HG02840 (cell line): ENCODE data around the gene PWWP2B.
"Not testable (repeated sequence)": the region's sequence is repeated elsewhere in the genome, so short reads cannot be mapped to it uniquely, and the experiment has no call there.

Experiments used
- ATAC-seq: cut with Tn5 transposase; IDR thresholded peaks from one replicate; pipeline ENCODE4 v1.9.1; 2021; ENCODE audit warnings: mild to moderate bottlenecking, moderate library complexity, moderate number of reproducible peaks; ENCODE audit not compliant: unreplicated experiment, low FRiP score

Gene PWWP2B

GRCh38 chr10:132428486-132428995 lies 31.5 kb downstream of the PWWP2B start:
- ATAC-seq, result no peak

GRCh38 chr10:132429281-132430230 lies 32.6 kb downstream of the PWWP2B start:
- ATAC-seq, result no peak

- ATAC-seq, result no peak
Observed at GRCh38 chr10:132430231-132430743, 33.3 kb downstream of the PWWP2B start.

DNA sequence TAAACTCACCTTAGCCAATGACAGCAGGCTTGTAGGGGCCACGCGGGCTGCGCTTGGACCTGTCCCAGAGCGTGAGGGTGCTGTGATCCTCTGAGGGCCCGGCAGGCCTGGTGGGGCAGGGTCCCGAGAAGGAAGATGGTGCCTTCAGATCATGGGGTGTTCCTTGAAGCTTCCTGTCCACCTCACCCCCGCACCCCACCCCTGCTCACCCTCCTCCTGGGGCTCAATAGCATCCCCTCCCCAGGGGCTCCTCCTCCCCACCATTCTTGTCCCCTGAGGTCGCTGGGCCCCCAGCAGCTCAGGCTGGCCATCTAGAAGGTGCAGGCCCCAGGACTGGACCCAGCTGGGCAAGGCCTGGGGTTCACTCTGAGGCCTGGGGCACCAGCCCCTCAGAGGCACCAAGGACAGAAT lies 33.9 kb downstream of the PWWP2B start:
- no peak for ATAC-seq

DNA sequence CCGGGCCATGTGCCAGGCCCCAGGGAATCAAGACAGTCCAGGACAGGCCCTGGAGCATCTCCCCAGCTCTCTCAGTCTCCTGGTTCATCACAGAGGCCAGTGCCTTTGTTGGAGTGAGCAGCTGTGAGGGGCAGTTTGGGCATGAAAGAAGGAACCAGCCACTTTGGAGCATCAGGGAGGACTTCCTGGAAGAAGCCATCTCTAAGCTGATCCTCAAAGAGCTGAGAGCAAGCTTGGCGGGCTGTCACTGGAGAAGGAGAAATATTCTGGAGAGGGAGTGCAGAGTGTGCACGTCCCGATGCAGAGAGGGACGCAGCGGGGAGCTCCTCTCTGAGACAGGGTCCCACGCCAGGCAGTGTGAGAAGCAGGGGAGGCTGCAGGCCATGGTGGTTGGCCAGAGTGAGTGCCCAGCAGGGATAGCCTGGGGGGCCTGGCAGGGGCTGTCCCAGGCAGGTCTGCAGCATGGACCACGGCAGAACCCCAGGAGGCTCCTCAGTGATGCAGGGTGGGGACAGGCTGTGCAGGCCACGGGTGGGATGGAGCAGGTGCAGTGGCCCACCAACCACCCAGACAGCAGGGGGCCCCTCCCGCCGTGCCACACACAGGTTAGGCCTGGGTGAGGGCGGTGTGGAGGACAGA lies 34.7 kb downstream of the PWWP2B start:
- no peak for ATAC-seq

DNA sequence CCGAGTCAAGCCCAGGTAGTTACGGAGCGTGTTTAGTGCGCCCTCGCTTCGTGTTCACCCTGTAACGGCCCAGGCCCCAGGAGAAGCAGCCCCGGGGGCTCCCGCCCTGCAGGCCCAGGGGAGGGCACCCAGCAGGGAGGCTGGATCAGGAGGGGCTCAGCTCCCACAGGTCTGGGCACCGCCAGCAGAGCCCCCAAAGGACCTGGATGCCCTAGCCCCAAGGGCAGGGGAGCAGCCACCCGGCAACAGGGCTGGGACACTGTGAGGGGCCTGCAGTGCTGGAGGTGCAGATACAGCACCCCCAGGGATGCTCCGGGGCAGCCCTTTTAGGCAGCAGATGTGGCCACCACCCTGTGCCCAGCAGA lies 35.2 kb downstream of the PWWP2B start:
- no peak for ATAC-seq

- ATAC-seq, result no peak
Observed at GRCh38 chr10:132433671-132434340, 36.8 kb downstream of the PWWP2B start.

DNA sequence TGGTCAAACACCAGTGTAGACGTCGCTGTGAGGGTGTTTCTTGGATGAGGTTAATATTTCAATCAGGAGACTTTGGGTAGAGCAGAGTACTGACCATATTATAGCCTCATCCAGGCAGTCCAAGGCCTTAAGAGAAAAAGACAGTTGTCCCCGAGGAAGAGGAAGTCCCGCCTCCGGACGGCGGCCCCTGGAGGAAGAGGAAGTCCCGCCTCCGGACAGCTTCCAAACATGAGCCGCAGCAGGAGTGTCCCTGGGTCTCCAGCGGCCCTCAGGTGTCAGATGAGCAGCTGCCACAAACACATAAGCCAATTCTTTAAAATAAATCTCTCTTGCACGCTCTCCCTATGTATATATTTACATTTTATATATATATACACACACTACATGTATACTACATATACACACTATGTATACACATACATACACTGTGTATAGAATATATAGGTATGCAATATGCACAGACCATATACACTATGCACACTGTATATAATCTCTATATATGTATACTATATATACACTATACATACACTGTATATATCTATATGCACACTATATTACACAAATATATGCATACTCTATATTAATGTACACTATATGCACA lies 37.5 kb downstream of the PWWP2B start:
- no peak for ATAC-seq

DNA sequence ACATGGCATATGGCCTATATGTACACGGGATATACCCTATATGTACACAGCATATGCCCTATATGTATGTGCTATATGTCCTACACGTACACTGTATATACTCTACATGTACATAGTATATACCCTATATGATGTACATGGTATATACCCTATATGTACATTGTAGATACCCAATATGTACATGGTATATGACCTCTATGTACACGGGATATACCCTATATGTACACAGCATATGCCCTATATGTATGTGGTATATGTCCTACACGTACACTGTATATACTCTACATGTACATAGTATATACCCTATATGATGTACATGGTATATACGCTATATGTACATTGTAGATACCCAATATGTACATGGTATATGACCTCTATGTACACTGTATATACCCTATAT lies 38.3 kb downstream of the PWWP2B start:
- not testable (repeated sequence) for ATAC-seq

GRCh38 chr10:132436096-132436495 lies 39.1 kb downstream of the PWWP2B start:
- not testable (repeated sequence) for ATAC-seq

DNA sequence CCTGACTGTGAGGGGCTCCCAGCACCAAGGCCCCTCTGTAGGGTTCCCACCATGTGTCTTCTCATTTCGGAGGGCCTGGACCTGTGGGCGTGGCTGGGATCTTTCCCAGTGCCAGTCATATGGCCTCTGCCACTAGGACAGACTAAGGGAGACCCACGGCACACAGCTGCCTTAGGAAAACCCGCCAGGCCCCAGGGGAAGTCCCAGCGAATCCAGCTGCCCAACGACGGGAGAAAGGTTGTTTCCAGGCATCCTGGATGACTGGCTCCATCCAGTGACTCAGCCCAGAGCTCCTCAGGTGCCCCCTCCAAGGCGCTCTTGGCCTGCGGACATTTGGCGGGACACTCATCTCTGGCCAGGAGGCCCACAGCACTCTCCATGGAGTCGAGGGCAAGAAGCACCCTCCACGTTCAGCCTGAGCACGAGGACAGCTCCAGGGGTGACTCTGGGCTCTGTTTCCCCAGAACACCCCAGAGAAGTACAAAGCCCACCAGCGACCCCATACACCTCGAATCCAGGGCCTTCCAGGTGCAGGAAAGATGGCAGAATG lies 39.9 kb downstream of the PWWP2B start:
- ATAC-seq, result no peak

GRCh38 chr10:132437541-132437950 lies 40.5 kb downstream of the PWWP2B start:
- ATAC-seq, result no peak

- ATAC-seq, result no peak
Observed at GRCh38 chr10:132438091-132439024, 41.4 kb downstream of the PWWP2B start.

GRCh38 chr10:132439025-132439388 lies 42.0 kb downstream of the PWWP2B start:
- ATAC-seq, result no peak

- no peak for ATAC-seq
Observed at GRCh38 chr10:132439424-132440163, 42.6 kb downstream of the PWWP2B start.

GRCh38 chr10:132440791-132441565 lies 44.0 kb downstream of the PWWP2B start:
- no peak for ATAC-seq

DNA sequence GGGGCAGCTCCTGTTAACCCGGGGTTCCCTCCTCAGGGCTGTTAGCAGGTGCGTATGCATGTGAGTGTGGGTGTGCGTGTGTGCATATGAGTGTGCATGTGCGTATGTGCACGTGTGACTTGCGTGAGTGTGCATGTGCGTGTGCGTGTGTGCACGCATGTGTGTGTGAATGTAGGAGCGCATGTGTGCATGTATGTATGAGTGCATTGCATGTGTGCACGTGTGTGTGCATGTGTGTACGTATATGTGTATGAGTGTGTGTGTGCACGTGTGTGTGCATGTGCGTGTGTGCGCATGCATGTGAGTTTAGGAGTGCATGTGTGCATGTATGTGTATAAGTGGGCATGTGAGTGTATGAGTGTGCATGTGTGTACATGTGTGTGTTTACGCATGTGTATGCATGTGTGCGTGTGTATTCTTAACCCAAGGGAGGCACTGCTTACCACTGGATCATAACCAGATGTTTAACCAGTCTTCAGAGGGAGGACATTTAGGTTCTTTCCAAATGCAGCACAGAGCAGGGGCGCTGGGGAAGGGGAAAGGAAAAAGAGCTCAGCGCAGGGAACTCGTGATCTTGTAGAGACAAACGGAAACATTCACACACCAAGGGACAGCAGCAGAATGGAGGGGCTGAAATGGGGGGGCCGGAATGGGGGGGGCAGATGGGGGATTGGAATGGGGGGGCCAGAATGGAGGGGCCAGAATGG lies 45.0 kb downstream of the PWWP2B start:
- ATAC-seq, result no peak
